ENCODE measurements around the gene NUP93. TPM values are rescaled to one million over a fixed set of nuclear protein-coding genes. Genes with fewer than 3 reads are reported as not detected.

NUP93 gene
- total and polyA plus RNA-seq, 9 of the 15 experiments (the other 6 are each of a cell fraction or from before 2014, with no cell fraction given): 92.0 to 162 (median 121) TPM

GRCh38 chr16:56734429-56734828 is 4.5 kb downstream of the NUP93 start (continued):
- TF ChIP-seq SMARCA4 (IDR thresholded peaks at IDR 0.05) (0 out of 2 replicates have a peak, but pooled peaks have one; percentile 17), HINFP (tag; conservative IDR thresholded peaks at IDR 0.05; ENCODE audit: low read depth) (no peak), NR4A1 (CRISPR knock-in tag; IDR thresholded peaks at IDR 0.05) (no peak), NR4A1 (tag; IDR thresholded peaks at IDR 0.05) (no peak), PBX2 (CRISPR knock-in tag; IDR thresholded peaks at IDR 0.05; ENCODE audit: low read depth) (no peak), PBX2 (tag; conservative IDR thresholded peaks at IDR 0.05; ENCODE audit: low read depth) (peak; percentile 56), HMBOX1 (IDR thresholded peaks at IDR 0.05) (no peak), SPI1 (IDR thresholded peaks at IDR 0.05; ENCODE audit: borderline replicate concordance, low read depth, low read length) (0 out of 2 replicates have a peak, but pooled peaks have one; percentile 5), ZNF764 (CRISPR knock-in tag; IDR thresholded peaks at IDR 0.05; ENCODE audit: low read depth) (no peak), RREB1 (CRISPR knock-in tag; IDR thresholded peaks at IDR 0.05) (no peak), SAFB (IDR thresholded peaks at IDR 0.05; ENCODE audit: borderline replicate concordance, low read depth, low read length) (no peak), BRCA1 (IDR thresholded peaks at IDR 0.05) (no peak), BRCA1 (CRISPR knock-in tag; IDR thresholded peaks at IDR 0.05) (no peak), NR2C2 (CRISPR knock-in tag; IDR thresholded peaks at IDR 0.05) (no peak), NR2C2 (tag; IDR thresholded peaks at IDR 0.05) (no peak), ATF7 (IDR thresholded peaks at IDR 0.05) (no peak), ZNF717 (CRISPR knock-in tag; IDR thresholded peaks at IDR 0.05) (no peak)

Data from K562 (cell line).